HG03575 (cell line): ENCODE results near the gene LAMA5.

Experiments
- ATAC-seq: cut with Tn5 transposase; IDR thresholded peaks from one replicate; pipeline ENCODE4 v1.9.1; 2021; ENCODE audit not compliant: unreplicated experiment, insufficient number of reproducible peaks, low FRiP score; ENCODE audit errors: extremely low read depth

Gene LAMA5

DNA sequence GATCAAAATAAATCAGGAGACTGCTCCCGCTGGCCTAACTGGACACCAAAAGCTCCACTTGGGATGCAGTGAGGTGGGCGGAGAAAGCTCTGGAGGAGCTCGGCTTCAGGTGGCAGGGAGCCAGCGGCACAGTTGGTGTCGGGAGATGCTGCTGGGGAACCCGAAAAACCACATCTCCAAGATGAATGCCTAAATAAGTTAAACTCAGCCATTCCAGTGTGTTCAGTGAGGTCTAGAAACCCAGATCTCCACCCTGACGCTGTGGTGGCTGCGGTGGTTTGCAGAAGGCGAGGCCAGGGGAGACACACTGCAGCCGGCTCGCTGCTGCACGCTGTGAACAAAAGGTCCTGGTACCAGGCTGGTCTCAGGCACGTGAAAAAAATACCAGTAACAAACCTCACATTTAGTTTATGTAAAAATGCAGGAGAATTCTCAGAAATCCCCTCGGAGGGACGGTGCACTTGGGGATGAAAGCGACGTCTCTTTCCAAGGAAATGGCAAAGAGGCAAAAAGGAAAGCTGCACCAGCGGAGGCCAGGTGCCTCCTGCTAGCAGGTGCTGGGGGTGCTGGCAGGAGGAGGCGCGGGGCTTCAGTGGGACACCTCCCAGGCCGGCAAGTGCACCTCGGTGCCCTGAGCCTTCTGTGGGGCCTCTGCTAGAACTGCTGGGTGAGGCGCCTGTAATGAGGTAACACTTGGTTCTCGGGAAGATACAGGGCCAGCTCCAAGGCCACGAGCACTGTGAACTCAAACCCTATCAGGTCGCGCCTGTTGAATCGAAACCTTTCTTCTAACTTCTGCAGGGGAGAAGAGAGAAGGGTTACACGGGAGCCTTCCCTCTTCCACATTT is 23.4 kb upstream of the LAMA5 start:
- ATAC-seq, result no peak

DNA sequence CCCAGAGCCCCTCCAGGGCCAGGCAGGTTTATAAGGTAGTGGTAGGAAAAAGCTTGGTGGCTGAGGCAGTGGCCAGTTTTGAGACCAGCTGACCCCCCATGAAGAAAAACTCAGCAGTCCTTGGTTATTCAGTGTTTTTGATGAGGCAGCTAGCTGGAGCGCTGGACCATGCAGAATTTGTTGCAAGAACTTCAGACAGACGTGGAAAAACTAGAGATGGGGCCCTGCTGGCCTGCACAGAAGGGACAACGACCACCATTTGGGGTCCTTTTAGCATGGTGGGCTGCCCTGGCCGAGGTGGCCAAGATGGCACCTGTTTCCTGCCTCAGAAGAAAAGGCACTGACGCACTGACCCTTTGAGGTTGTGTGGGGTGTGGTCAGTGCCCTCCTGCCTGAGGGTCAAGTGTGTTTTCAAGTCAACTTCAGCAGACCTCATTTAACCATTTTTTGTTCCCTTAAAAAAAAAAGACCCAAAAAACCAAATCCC is 22.5 kb upstream of the LAMA5 start:
- no peak for ATAC-seq

DNA sequence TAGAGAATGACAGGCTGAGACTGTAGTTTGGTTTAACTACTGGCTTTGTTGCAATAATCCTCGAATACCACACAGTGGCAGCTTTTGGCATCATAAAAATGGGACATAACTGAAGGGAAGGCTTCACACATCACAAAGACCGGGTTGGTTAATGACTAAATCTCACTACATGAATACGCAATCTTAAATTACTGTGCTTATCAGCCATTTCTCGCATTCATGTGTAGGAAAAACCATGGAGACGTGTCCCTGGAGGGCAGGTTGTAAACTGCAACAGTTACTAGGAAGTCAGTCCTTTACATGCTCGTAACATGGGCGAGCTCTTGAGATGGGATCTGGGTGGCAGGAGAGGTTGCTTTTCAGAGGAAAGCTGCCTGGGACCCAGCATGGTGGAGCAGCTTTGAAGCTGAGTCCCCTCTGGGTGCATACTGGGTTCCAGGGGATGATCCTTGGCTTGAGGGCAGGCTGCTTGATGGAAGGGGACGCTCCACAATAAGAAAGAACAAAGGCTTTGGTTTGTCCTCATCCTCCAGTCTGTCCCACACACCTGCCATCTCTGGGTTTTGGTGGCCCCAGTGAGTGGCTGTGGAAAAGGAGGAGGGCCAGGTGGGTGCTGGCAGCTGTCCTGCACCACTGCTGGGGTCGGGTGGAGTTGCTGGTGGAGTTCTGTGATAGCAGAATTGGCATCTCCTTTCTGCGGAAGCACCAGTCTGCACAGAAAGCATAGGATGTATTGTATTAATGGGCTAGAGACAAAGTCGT is 21.9 kb upstream of the LAMA5 start:
- no peak for ATAC-seq

DNA sequence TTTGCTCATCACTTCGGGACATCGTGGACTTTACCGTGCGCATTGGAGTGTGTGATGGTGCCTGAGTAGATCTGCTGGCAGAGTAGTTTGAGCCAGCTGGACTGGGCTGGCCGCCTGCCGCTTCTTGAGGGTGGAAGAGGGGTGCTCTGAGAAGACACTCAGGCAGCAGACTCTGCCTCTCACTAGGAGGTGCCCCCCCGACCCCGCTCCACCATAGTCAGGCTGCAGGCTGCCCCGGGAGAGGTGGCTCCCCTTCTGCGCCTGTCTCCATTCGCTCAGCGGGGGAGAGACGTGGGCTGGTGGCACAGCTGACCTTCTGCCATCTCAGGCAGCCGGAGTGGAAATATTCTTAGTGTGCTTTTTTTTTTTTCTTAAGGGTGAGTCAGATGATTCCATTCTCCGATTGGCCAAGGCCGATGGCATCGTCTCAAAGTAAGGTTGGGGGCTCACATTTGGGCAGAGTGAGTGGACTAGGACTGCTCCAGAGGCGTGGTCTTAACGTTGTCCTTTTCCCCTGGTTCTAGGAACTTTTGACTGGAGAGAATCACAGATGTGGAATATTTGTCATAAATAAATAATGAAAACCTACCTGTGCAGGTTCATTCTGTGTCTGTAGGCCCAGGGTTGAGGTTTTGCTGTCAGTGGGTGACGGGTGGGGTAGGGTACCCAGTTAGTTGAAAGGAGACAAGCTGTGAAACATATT is 21.0 kb upstream of the LAMA5 start:
- ATAC-seq, result no peak

DNA sequence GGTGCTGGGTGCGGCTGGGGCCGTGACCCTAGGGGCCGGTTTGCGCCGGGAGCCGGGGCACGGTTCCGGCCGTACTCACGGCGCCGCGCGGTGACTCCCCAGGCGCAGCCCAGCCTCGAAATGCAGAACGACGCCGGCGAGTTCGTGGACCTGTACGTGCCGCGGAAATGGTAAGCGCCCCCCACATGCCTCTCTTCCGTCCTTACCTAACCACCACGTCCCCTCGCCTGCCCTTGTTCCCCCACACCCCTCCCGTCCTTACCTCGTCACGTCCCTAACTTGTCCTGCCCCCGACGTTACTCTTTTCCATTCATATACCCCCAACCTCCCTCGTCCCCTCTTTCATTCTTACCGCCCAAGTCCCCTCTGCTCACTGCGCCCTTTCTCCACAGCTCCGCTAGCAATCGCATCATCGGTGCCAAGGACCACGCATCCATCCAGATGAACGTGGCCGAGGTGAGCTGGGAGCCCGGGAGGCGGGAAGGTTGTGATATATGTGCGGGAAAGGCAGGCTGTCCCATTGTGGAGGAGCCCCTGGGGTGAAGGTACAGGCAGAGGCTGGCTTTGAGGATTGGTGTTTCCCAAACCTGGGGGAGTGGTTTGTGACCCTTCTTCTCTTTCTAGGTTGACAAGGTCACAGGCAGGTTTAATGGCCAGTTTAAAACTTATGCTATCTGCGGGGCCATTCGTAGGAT is 20.3 kb upstream of the LAMA5 start:
- no peak for ATAC-seq

DNA sequence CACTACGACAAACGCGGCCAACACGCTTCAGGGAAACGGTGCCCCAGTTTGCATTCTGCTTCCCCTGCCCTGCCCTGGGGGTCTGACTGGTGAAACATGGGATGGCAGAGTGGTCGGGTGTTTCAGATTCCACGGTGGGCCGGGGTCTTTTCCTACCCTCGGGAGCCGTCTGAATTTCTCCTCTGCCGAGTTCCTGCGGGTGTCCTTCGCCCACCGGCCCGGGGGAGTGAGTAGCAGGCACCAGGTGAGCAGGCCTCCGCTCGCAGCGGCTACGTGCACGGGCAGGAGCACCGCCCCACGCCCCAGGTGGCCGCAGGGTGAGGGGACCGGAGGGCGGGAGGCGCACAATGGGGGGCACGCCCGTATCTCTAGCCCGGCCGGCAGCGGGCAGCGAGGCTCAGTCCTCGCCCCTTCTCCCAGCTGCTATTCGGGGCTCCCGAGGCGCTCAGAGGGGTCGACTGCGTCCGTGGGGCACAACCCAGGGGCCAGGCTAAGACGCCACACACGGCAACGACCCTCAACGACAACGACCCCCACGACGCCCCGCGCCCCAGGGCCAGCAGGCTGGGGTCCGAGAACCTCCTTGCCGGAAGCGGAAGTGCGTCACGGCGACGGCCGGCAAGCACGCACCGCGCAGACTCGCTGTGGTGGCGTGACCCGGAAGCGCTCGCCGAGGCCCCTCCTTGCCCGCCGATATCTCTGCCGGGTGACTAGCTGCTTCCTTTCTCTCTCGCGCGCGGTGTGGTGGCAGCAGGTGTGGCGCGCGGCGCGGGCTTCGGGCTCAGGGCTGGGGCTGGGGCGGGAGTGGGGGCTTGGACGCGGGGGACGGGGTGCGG is 19.5 kb upstream of the LAMA5 start, which contains the start of gene RPS21:
TSS of gene RPS21 (plus strand) at position 721 of the 836 bp plus-strand sequence. CDS start 236 bp downstream, outside the sequence.
- peak; percentile 57 for ATAC-seq

DNA sequence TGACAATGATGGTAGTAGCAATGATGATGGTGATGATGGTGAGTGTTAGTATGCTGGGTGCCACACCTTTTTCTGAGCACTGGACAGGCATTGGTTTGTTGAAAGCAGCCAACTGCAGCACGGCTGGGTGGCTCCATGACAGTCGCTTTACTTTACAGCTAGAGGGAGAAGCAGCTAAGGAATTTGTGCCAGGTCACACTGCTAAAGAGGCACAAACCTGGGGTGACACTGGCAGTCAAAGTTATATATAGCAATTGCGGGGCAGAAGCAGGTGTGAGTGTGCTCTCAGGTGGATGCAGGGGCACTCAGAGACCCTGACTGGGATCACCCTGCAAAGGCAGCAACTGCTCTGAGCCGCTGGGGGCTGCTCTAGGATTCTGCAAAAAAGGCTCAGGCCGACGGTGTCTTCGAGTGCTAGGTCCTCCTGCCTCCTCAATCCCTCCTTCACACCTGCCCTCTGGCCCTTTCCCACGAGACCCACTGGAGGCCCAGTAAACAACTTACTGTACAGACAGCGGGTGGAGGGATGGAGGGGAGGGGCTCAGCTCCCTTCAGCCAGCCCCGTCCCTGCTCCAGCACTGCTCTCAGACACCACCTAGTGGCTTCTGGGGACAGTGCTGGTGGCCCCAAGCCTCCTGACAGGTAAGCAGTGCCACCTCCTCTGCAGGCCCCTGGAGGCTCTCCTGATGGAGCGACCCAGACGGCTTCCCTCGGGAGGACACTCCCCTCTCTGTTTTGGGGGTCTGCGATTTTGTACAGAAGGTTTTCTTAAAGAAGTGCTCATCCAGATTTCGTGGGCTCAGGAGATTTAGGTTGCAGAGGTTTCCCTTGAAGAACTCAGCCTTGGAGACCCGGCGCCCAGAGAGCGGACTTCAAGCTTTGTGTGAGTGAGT is 15.4 kb upstream of the LAMA5 start:
- ATAC-seq, result no peak

DNA sequence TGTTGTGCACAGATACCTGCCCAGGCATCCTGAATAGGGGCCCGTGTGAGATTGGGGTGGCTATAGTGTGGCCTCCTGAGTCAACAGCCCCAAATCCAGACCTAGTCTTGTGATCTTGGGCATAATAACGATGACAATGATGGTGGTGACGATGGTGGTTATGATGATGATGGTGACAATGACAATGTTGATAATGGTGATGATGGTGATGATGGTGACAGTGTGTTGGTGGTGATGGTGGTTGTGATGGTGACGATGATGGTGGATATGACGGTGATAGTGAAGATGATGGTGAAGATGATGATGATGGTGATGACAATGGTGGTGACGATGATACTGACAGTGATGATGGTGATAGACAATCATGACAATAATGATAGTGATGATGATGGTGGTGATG is 14.7 kb upstream of the LAMA5 start:
- no peak for ATAC-seq

DNA sequence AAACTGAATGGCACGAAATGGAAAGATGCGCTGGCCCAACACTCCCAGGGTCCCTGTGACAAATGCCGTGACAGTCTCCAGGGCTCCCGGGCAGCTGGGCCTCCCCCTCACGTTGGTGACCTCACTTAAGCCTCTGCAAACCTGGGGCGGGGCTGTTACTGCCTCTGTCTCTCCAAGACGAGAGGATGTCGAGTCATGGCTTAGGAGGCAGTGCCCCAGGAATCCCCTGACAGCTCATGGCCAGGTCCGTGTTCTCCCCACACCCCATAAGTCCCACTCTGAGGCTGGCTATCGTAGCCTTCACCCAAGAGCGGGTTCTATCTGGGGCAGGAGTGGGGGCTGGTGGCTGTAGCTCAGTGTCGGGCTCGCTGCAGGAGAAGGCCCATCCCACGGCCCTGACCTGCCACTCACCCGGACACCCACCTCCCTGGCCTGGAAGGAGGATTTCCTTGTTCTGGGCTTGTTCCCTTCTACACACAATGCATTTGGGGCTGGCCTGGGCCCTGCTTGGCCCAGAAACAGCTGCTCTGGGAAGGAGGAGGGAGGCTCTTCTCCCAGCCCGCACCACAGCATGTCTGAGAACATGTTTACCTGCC is 14.2 kb upstream of the LAMA5 start:
- no peak for ATAC-seq

DNA sequence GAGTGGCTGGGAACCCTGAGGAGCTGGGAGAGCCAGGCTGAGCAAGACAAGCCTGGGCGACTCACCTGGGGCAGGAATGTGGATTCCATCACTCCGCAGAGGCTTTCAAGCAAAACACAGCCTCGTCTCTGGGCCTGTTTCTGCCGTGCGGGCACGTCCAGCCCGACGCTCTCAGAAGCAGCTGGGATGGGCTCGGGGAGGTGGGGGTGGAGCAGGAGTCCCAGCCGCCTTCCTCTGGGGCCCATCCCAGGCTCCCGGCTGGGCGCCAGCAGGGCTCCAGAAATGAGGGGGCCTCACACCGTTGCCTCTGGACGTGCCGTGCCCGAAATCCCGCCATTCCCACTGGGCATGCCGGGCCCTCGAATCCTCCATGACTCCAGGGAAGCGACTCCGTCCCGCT is 11.1 kb upstream of the LAMA5 start:
- no peak for ATAC-seq

DNA sequence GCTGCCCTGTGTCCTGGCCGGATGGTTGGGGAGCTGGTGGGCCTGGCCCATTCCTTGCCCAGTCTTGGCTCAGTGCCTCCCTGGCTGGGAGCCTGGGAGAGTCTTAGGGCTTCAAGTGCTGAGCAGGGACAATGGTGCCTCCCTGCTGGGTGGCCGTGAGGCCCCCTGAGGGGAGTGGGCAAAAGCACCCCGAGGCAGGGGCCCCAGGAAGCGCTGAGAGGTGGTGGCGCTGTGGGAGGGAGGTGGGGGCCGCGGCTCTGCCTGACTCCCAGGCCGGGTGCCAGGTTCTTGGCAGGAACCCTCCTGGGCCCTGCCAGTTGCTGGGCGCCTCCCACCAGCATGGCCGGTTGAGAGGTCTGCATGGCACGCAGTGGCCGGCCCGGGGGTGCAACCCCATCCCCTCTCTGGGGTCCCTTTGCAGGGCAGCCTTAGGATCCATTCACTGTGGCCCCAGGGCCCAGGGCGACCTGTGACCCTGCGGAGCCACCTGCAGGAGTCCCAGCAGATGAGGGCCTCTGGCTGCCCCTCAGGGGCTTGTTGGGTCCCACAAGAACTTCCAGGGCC is 10.6 kb upstream of the LAMA5 start:
- no peak for ATAC-seq

DNA sequence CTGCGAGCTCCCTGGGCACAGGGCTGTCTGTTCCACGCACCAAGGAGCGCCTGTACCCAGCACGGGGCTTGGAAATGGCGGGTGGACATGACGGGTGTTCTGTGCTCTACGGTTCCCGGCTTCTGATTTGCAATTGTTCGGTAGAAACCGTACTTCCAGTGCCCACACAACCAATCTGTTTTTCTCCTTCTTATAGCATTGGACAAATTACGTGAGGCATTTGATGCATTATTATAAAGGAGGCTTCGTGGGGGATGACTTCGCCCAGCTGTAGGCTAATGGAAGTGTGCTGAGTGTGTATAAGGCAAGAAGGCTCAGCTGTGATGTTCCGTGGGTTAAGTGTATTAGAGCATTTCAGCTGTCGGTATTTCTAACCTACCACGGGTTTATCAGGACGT is 10.0 kb upstream of the LAMA5 start:
- no peak for ATAC-seq

DNA sequence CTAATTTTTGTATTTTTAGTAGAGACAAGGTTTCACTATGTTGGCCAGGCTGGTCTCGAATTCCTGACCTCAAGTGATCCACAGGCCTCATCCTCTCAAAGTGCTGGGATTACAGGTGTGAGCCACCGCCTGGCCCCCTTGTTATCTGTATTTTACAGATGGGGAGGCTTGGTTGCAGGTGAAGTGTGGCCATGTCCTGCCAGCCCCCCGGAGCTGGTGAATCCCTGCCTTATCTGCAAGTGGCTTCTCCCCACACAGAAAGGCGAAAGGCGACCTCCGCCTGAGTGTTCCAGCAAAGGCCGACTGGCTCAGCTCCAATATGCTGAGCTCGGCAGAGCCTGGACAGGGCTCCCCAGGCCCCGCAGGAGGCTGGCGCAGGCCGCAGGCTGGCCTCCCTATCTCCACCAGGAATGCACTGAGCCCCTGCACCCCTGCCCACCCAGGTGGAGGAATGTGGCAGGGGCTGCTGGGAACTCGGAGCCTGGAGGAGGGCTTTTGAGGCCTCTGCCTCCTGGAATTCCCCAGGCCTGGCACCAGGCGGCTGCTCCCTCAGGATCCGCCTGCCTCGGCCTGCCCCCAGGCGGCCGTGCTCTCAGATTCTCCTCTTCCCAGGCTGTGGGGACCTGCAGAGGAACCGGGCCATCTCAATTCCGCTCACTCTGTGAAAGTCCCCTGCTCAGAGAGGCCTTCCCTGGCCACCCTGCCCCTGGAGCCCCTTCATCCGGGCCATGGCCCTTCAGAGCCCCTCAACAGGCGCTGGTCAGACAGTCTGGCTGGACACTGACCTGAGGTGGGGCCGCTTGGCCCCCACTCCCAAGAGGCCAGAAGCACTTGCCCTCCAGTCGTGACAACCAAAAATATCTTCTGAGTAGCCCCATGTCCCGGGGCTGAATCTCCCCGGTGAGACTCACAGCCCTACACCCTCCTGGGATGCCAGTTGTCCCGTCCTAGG is 9.3 kb upstream of the LAMA5 start:
- ATAC-seq, result no peak

DNA sequence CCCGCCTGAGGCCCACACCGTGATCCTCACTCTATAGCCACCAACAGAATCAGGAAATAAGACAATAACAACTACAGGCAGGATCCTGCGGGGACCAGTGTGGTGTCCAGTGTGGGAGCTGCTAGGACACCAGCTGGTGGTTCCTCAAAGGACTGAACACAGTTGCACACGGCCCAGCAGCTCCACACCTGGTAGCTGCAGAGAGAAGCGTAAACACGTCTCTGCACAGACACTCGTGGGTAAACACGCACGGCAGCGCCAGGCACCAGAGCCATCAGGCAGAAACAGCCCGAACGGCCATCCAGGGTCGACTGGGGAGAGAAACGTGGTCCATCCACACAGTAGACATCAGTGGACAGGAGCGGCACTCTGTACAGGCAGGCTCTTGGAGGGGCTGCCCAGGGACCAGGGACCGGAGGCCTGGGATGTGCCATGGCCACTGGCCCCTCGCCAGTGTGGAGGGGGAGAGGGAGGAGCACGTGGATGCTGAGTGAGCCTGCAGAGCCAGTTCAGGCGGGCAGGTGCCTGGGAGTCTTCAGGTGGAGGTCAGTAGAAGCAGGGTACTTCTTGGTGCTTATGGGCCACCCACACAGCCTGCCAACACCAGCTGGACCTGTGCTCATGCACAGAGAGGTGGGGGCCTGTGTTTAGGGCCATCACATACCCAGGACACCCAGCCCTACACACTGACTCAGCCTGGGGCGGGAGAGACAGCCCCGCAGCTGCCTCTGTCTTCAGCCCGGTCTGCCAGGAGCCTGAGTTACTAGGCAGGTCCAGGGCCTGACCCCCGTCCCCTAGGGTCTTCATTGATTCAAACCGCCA is 7.4 kb upstream of the LAMA5 start:
- ATAC-seq, result no peak
